Caco-2 (cell line): ENCODE results near the gene FAM181A. TPM values are rescaled to one million over a fixed set of nuclear protein-coding genes. Genes with fewer than 3 reads are reported as not detected.

Source experiments
- BruUV-seq: library from RNA; stranded (reverse); fragments of 400-500 nt; replicated peaks from 2 replicates; lab custom pipeline; 2021; lab: Mats Ljungman, UMichigan
- CTCF ChIA-PET: fragments of 300-600 bp; sonication (Branson Sonifier 250); formaldehyde crosslinking; loops from one replicate; lab custom pipeline; 2022; ENCODE audit warnings: antibody characterized with exemption; lab: Charles Lee
- POLR2A ChIA-PET: fragments of 300-600 bp; sonication (Branson Sonifier 250); formaldehyde crosslinking; loops from one replicate; lab custom pipeline; 2022; ENCODE audit warnings: antibody characterized with exemption; lab: Charles Lee
- DNase-seq, 2 experiments: peaks; one replicate each; pipeline versions ENCODE4 v3.0.0 to v3.0.0-alpha.2; 2020 to 2022
- H3K27me3 ChIP-seq: replicated peaks from 2 replicates; pipeline ENCODE4 v1.6.0; 2011; ENCODE audit warnings: low read length; ENCODE audit not compliant: control insufficient read depth, insufficient read depth
- H3K36me3 ChIP-seq: 2 replicates; pipeline ENCODE4 v1.5.1; 2011; ENCODE audit warnings: low read length; ENCODE audit not compliant: control insufficient read depth, insufficient read depth
- H3K4me1 ChIP-seq: fragments of 250-450 bp; sonication (Bioruptor Pico); 2 replicates; pipeline ENCODE4 v1.5.1; 2020; ENCODE audit warnings: mild to moderate bottlenecking
- H3K4me3 ChIP-seq: 2 replicates; pipeline ENCODE4 v1.5.1; 2011; ENCODE audit warnings: low read depth, mild to moderate bottlenecking, control low read depth, low read length
- H3K9me3 ChIP-seq: fragments of 250-450 bp; sonication (Bioruptor Pico); 2 replicates; pipeline ENCODE4 v1.5.1; 2020; ENCODE audit warnings: mild to moderate bottlenecking, moderate library complexity
- H3K27ac Mint-ChIP-seq: one replicate; pipeline ENCODE4 v1.8.0; 2022; ENCODE audit warnings: mixed read lengths; ENCODE audit not compliant: unreplicated experiment
- H3K27me3 Mint-ChIP-seq: one replicate; pipeline ENCODE4 v1.8.0; 2022; ENCODE audit warnings: mixed read lengths; ENCODE audit not compliant: insufficient read depth, unreplicated experiment
- H3K36me3 Mint-ChIP-seq: one replicate; pipeline ENCODE4 v1.8.0; 2022; ENCODE audit warnings: mild to moderate bottlenecking, mixed read lengths; ENCODE audit not compliant: insufficient read depth, unreplicated experiment
- H3K4me1 Mint-ChIP-seq: one replicate; pipeline ENCODE4 v1.8.0; 2022; ENCODE audit warnings: low read depth, mixed read lengths; ENCODE audit not compliant: unreplicated experiment
- H3K4me3 Mint-ChIP-seq: one replicate; pipeline ENCODE4 v1.8.0; 2022; ENCODE audit warnings: mild to moderate bottlenecking, moderate library complexity, mixed read lengths; ENCODE audit not compliant: unreplicated experiment
- H3K9me3 Mint-ChIP-seq: one replicate; pipeline ENCODE4 v1.8.0; 2022; ENCODE audit warnings: mixed read lengths; ENCODE audit not compliant: unreplicated experiment
- CTCF ChIP-seq, 2 experiments: fragments of 200-600 bp in 1 of 2; IDR thresholded peaks; 1 replicate in 1 of 2; 2 replicates in 1 of 2; pipeline versions ENCODE4 v1.5.1 to v1.8.0; 2011 to 2022; ENCODE audit warnings: antibody characterized with exemption in 1 of 2, control low read depth in 1 of 2, inconsistent platforms in 1 of 2, low read depth in 1 of 2, low read length in 1 of 2, mild to moderate bottlenecking in 1 of 2, moderate library complexity in 1 of 2; ENCODE audit not compliant: insufficient read depth in 1 of 2, severe bottlenecking in 1 of 2, unreplicated experiment in 1 of 2
- intact Hi-C: fragments of 100-400 bp; cut with micrococcal nuclease; formaldehyde crosslinking; loops from one replicate; pipeline ENCODE4 v1.10.0; 2022; ENCODE audit not compliant: unreplicated experiment
- total RNA-seq: library from RNA; stranded (reverse); gene quantifications from 2 replicates; pipeline ENCODE4 v1.2.3, GENCODE V29; 2022

FAM181A gene
- total RNA-seq, 1 experiment from 2014 or later, result not detected

GRCh38 chr14:93939304-93940229 lies 12.4 kb downstream of the FAM181A start:
- DNase-seq, result peak in 1 of 2 experiments; percentile 57
- Histone ChIP-seq H3K9me3 (no peaks in the 10 kb centered on the region), H3K4me3 (no peak overlapping the region), H3K27me3 (no peaks in the 10 kb centered on the region), H3K36me3 (no peaks in the 10 kb centered on the region), H3K4me1 (no peaks in the 10 kb centered on the region)
- Mint-ChIP-seq H3K27ac (no peak overlapping the region), H3K36me3 (no peaks in the 10 kb centered on the region), H3K27me3 (no peaks in the 10 kb centered on the region), H3K4me1 (no peaks in the 10 kb centered on the region), H3K9me3 (no peaks in the 10 kb centered on the region), H3K4me3 (no peak overlapping the region)
- intact Hi-C loops, result loop anchor here (5.0 kb wide), 1 partner anchor 63 kb away; no protein-coding TSS in a partner anchor
- no TSS peak for BruUV-seq
- ChIA-PET POLR2A (no interaction called here), CTCF (interaction anchor here (0.6 to 1.1 kb wide), 3 partner anchors 28 to 197 kb away, joined by 3 to 5 read pairs (median 5); no protein-coding TSS in a partner anchor)
- peak in 1 of 2 experiments; percentile 48 for TF ChIP-seq CTCF (IDR thresholded peaks at IDR 0.05; ENCODE audit: insufficient read depth in 1 of 2, low read depth in 1 of 2, low read length in 1 of 2, severe bottlenecking in 1 of 2, unreplicated experiment in 1 of 2)

- no peaks in the 10 kb centered on the region for H3K9me3 ChIP-seq
- Mint-ChIP-seq H3K27me3 (no peaks in the 10 kb centered on the region), H3K4me1 (no peaks in the 10 kb centered on the region), H3K9me3 (no peaks in the 10 kb centered on the region), H3K4me3 (no peak overlapping the region), H3K36me3 (no peaks in the 10 kb centered on the region), H3K27ac (no peak overlapping the region)
- no peaks in the 10 kb centered on the region; the same call in 1 of the 2 replicates for H3K4me1 ChIP-seq
- DNase-seq, result no peak
- TF ChIP-seq CTCF (IDR thresholded peaks at IDR 0.05; ENCODE audit: insufficient read depth in 1 of 2, low read depth in 1 of 2, low read length in 1 of 2, severe bottlenecking in 1 of 2, unreplicated experiment in 1 of 2), result no peak
- BruUV-seq, result no TSS peak
- no peak overlapping the region for H3K4me3 ChIP-seq
- intact Hi-C loops, result no loop called here
- ChIA-PET CTCF (interaction anchor here (0.5 to 1.1 kb wide), 3 partner anchors 30 to 585 kb away, joined by 3 to 5 read pairs (median 5); no protein-coding TSS in a partner anchor), POLR2A (no interaction called here)
- no peaks in the 10 kb centered on the region for H3K27me3 ChIP-seq
- no peaks in the 10 kb centered on the region for H3K36me3 ChIP-seq
These were observed 13.3 kb downstream of the FAM181A start for GRCh38 chr14:93940437-93940836.

DNA sequence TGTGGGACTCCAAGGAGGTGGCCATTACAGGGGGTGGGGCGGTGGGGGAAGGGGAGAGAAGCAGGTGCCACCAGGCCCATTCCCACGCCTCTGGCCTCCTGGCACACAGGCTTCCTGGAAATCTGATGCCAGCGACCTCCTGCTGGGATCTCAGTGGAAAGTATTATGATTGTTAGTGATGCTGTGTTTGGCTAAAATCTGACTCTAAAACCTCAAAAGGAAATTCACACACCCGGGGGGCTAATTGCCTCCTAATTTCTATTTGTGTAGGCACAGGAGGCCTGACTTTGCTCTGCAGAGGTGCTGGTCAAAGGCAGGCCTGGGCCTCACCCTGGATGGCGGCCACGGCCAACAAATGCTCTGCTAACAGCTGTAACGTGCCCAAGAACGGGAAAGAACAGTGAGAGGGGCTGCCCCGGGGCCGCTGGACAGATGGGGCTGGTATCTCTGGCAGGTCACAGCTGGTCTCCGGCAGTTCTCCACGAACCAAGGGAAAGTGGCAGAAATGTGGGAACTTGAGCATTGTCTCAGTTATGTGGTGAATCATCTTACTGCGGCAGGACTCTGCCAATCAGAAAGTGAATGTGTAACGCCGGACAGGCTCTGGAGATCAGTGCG lies 14.3 kb downstream of the FAM181A start:
- no peak for DNase-seq
- CTCF ChIA-PET, result no interaction called here

More for the DNA sequence above, 14.3 kb downstream of the FAM181A start:
- H3K4me1 ChIP-seq, result peaks cover 8% of the 10 kb centered on the region
- Mint-ChIP-seq H3K9me3 (no peaks in the 10 kb centered on the region), H3K27me3 (no peaks in the 10 kb centered on the region), H3K4me3 (no peak overlapping the region), H3K27ac (no peak overlapping the region), H3K36me3 (no peaks in the 10 kb centered on the region), H3K4me1 (no peaks in the 10 kb centered on the region)
- TF ChIP-seq CTCF (IDR thresholded peaks at IDR 0.05; ENCODE audit: insufficient read depth in 1 of 2, low read depth in 1 of 2, low read length in 1 of 2, severe bottlenecking in 1 of 2, unreplicated experiment in 1 of 2), result no peak
- H3K4me3 ChIP-seq, result no peak overlapping the region
- no peaks in the 10 kb centered on the region for H3K36me3 ChIP-seq
- POLR2A ChIA-PET, result no interaction called here
- no peaks in the 10 kb centered on the region for H3K27me3 ChIP-seq
- no peaks in the 10 kb centered on the region for H3K9me3 ChIP-seq
- no TSS peak for BruUV-seq
- intact Hi-C loops, result no loop called here
